GM18502 (cell line): ENCODE data around the gene RXRG.

ENCODE experiments used
- ATAC-seq: cut with Tn5 transposase; IDR thresholded peaks from one replicate; pipeline ENCODE4 v1.9.1; 2021; ENCODE audit warnings: mild to moderate bottlenecking; ENCODE audit not compliant: unreplicated experiment, poor library complexity

The RXRG gene

GRCh38 chr1:165376811-165377311, 68.1 kb downstream of the RXRG start:
- no peak for ATAC-seq

- ATAC-seq = peak; percentile 73
These were observed 68.7 kb downstream of the RXRG start for GRCh38 chr1:165376041-165376810.

GRCh38 chr1:165375623-165376022, 69.3 kb downstream of the RXRG start:
- no peak for ATAC-seq

- ATAC-seq = no peak
These were observed 73.2 kb downstream of the RXRG start for GRCh38 chr1:165371588-165372225.

GRCh38 chr1:165369255-165369848, 75.6 kb downstream of the RXRG start:
- peak; percentile 73 for ATAC-seq

- ATAC-seq = peak; percentile 68
These were observed 77.4 kb downstream of the RXRG start for GRCh38 chr1:165367375-165367993.

GRCh38 chr1:165365341-165365740, 79.6 kb downstream of the RXRG start:
- no peak for ATAC-seq

GRCh38 chr1:165364568-165365133, 80.3 kb downstream of the RXRG start:
- ATAC-seq = no peak

- no peak for ATAC-seq
These were observed 88.0 kb downstream of the RXRG start for GRCh38 chr1:165356876-165357275.

GRCh38 chr1:165355977-165356811, 88.7 kb downstream of the RXRG start, which contains the start of gene LMX1A:
Gene LMX1A, minus strand, starts transcription at chr1:165356715. Its CDS starts 1,156 bp downstream, at chr1:165355559.
- no peak for ATAC-seq

- ATAC-seq = no peak
These were observed 89.6 kb downstream of the RXRG start for GRCh38 chr1:165355139-165355976.

- no peak for ATAC-seq
These were observed 90.2 kb downstream of the RXRG start for GRCh38 chr1:165354739-165355138.

GRCh38 chr1:165353731-165354671, 90.9 kb downstream of the RXRG start:
- no peak for ATAC-seq

GRCh38 chr1:165352442-165353293, 92.3 kb downstream of the RXRG start:
- no peak for ATAC-seq

GRCh38 chr1:165351863-165352441, 93.0 kb downstream of the RXRG start:
- no peak for ATAC-seq
